ENCODE results near the gene GIMAP4. TPM values are rescaled to one million over a fixed set of nuclear protein-coding genes. Genes with fewer than 3 reads are reported as not detected.

Gene GIMAP4
- total and polyA plus RNA-seq, 9 donors, result 5.4 to 59.3 (median 15.0) TPM

- Histone ChIP-seq H3K36me3 (no peaks in the 10 kb centered on the region), H3K27ac (no peak overlapping the region), H3K4me3 (no peak overlapping the region), H3K9me3 (no peaks in the 10 kb centered on the region), H3K4me1 (ENCODE audit: insufficient read depth) (no peaks in the 10 kb centered on the region), H3K27me3 (no peaks in the 10 kb centered on the region)
- DNase-seq, result no peak
- TF ChIP-seq POLR2A (IDR thresholded peaks at IDR 0.05), result no peak
- TF ChIP-seq, protein P1, sequence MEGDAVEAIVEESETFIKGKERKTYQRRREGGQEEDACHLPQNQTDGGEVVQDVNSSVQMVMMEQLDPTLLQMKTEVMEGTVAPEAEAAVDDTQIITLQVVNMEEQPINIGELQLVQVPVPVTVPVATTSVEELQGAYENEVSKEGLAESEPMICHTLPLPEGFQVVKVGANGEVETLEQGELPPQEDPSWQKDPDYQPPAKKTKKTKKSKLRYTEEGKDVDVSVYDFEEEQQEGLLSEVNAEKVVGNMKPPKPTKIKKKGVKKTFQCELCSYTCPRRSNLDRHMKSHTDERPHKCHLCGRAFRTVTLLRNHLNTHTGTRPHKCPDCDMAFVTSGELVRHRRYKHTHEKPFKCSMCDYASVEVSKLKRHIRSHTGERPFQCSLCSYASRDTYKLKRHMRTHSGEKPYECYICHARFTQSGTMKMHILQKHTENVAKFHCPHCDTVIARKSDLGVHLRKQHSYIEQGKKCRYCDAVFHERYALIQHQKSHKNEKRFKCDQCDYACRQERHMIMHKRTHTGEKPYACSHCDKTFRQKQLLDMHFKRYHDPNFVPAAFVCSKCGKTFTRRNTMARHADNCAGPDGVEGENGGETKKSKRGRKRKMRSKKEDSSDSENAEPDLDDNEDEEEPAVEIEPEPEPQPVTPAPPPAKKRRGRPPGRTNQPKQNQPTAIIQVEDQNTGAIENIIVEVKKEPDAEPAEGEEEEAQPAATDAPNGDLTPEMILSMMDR (IDR thresholded peaks at IDR 0.05), result no peak
- TF ChIP-seq EP300 (IDR thresholded peaks at IDR 0.05), result no peak
- intact Hi-C loops (cut with DNase I), result no loop called here
- whole genome bisulfite sequencing, 3 donors, result 87 to 88% (median 88%) methylated on average over 3 of the region's 3 CpGs
Measured at GRCh38 chr7:150620061-150620460, 52.9 kb downstream of the GIMAP4 start.

DNA sequence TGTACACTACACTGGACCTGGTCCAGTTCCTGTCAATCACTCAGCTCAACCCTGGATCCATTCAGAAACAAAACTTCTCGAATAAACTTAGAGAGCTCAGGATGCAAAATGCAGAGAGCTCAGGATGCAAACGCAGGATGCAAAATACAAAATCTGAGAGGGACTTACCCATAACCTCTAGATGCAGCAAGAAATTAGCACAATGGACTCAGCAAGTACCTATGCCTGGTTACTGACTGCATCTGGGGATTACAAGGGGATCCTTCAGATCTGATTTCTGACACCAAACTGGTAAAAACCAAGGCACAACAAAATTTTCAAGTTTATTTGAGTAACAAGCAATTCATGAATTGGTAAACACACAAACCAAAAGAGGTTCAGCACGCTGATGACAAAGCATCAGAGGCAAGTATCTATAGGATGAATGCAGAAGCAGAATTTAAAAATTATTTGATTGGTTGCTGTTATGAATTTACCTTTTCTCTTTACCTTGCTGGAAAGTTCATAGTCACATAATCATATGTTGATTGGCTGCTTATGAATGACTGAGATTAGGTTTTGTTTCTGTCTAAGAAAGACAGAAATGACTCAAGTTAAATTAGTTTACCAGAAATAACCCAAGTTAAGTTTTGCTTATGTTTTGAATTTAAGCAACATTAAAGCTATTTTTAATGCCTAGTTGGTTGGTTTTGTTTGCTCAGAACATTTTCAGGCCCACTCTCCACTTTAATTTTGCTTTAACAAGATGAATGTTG is 53.6 kb downstream of the GIMAP4 start:
- no peak for DNase-seq
- Histone ChIP-seq H3K4me3 (no peak overlapping the region), H3K27ac (no peak overlapping the region), H3K9me3 (no peaks in the 10 kb centered on the region), H3K36me3 (no peaks in the 10 kb centered on the region), H3K27me3 (no peaks in the 10 kb centered on the region), H3K4me1 (ENCODE audit: insufficient read depth) (no peaks in the 10 kb centered on the region)
- intact Hi-C loops (cut with DNase I), result no loop called here
- WGBS, 3 donors, result 64 to 93% (median 73%) methylated on average over 3 of the region's 3 CpGs
- TF ChIP-seq, protein P1 (IDR thresholded peaks at IDR 0.05), result no peak
- no peak for TF ChIP-seq POLR2A (IDR thresholded peaks at IDR 0.05)
- TF ChIP-seq EP300 (IDR thresholded peaks at IDR 0.05), result no peak

DNA sequence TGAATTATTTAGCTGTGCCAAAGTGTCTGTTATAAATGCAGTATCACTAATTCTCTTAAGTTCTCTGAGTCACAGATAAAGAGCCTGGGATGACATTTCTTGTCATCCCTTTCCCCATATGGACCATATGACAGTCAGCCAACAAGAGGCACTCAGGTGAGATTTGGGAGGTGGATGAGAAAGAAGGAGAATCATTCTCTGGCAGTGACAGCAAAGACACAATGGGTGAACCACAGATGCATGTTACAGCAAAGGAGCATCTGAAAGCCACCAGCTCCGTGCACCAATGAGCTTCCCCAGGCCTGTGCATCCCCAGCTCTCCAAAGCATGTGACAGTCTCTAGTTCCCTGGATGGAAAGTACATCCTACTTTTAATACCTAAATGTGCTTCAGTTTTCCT is 54.2 kb downstream of the GIMAP4 start:
- WGBS, 3 donors, result 53 to 72% (median 70%) methylated on average over 1 of the region's 1 CpG
- Histone ChIP-seq H3K4me3 (no peak overlapping the region), H3K27me3 (no peaks in the 10 kb centered on the region), H3K9me3 (no peaks in the 10 kb centered on the region), H3K27ac (no peak overlapping the region), H3K36me3 (no peaks in the 10 kb centered on the region), H3K4me1 (ENCODE audit: insufficient read depth) (no peaks in the 10 kb centered on the region)
- intact Hi-C loops (cut with DNase I), result no loop called here
- DNase-seq, result no peak
- TF ChIP-seq POLR2A (IDR thresholded peaks at IDR 0.05) (no peak), EP300 (IDR thresholded peaks at IDR 0.05) (no peak)
- TF ChIP-seq, protein P1 (IDR thresholded peaks at IDR 0.05), result no peak

Other genes starting within 250 kb of the GIMAP4 start
- gene LRRC61, start 244.0 kb upstream of the GIMAP4 start, total RNA-seq, result 10 to 100 TPM; 21.8 to 34.9 (median 27.1) TPM
- gene LRRC61, start 244.0 kb upstream of the GIMAP4 start, polyA plus RNA-seq, result 10 to 100 TPM in 1 of 2 donors, 1 to 10 TPM in 1; 3.0 to 18.5 TPM
- 10 to 100 TPM in 2 of 7 donors, 1 to 10 TPM in 5; 3.4 to 11.3 (median 6.0) TPM for gene ACTR3C, start 243.8 kb upstream of the GIMAP4 start, total RNA-seq
- 1 to 10 TPM; 1.6 to 1.8 TPM for gene ACTR3C, start 243.8 kb upstream of the GIMAP4 start, polyA plus RNA-seq
- 100 to 1,000 TPM; 343 to 622 (median 518) TPM for gene RARRES2, start 225.8 kb upstream of the GIMAP4 start, total RNA-seq
- gene RARRES2, start 225.8 kb upstream of the GIMAP4 start, polyA plus RNA-seq, result 100 to 1,000 TPM in 1 of 2 donors, 10 to 100 TPM in 1; 92.5 to 761 TPM
- gene REPIN1, start 198.6 kb upstream of the GIMAP4 start, total RNA-seq, result 10 to 100 TPM; 43.9 to 92.0 (median 74.2) TPM
- gene REPIN1, start 198.6 kb upstream of the GIMAP4 start, polyA plus RNA-seq, result 10 to 100 TPM; 21.6 to 50.0 TPM
- 10 to 100 TPM in 5 of 7 donors, 1 to 10 TPM in 2; 5.5 to 13.9 (median 10.9) TPM for gene ZNF775, start 188.1 kb upstream of the GIMAP4 start, total RNA-seq
- gene ZNF775, start 188.1 kb upstream of the GIMAP4 start, polyA plus RNA-seq, result 10 to 100 TPM in 1 of 2 donors, under 1 TPM in 1; 0.28 to 11.2 TPM
- 10 to 100 TPM in 1 of 7 donors, 1 to 10 TPM in 6; 2.1 to 10.3 (median 5.5) TPM for gene GIMAP8, start 116.8 kb upstream of the GIMAP4 start, total RNA-seq
- gene GIMAP8, start 116.8 kb upstream of the GIMAP4 start, polyA plus RNA-seq, result 10 to 100 TPM; 12.2 to 22.8 TPM
- gene GIMAP7, start 52.5 kb upstream of the GIMAP4 start, total RNA-seq, result 1 to 10 TPM; 2.3 to 9.1 (median 6.1) TPM
- 10 to 100 TPM; 25.1 to 30.3 TPM for gene GIMAP7, start 52.5 kb upstream of the GIMAP4 start, polyA plus RNA-seq
- 10 to 100 TPM in 4 of 7 donors, 1 to 10 TPM in 3; 3.6 to 17.0 (median 11.4) TPM for gene GIMAP6, start 65.0 kb downstream of the GIMAP4 start, total RNA-seq
- gene GIMAP6, start 65.0 kb downstream of the GIMAP4 start, polyA plus RNA-seq, result 10 to 100 TPM; 16.5 to 38.1 TPM
- 10 to 100 TPM in 3 of 7 donors, 1 to 10 TPM in 4; 6.0 to 13.3 (median 10.0) TPM for gene GIMAP2, start 118.3 kb downstream of the GIMAP4 start, total RNA-seq
- gene GIMAP2, start 118.3 kb downstream of the GIMAP4 start, polyA plus RNA-seq, result 10 to 100 TPM; 14.4 to 19.4 TPM
- 1 to 10 TPM in 6 of 7 donors, under 1 TPM in 1; 0.58 to 3.1 (median 1.9) TPM for gene GIMAP1, start 149.2 kb downstream of the GIMAP4 start, total RNA-seq
- gene GIMAP1, start 149.2 kb downstream of the GIMAP4 start, polyA plus RNA-seq, result 1 to 10 TPM; 5.5 to 6.2 TPM
- gene GIMAP5, start 170.0 kb downstream of the GIMAP4 start, total RNA-seq, result 1 to 10 TPM; 1.7 to 7.9 (median 5.6) TPM
- gene GIMAP5, start 170.0 kb downstream of the GIMAP4 start, polyA plus RNA-seq, result 10 to 100 TPM; 19.3 to 39.7 TPM
- gene TMEM176B, start 233.0 kb downstream of the GIMAP4 start, total RNA-seq, result 100 to 1,000 TPM in 6 of 7 donors, 10 to 100 TPM in 1; 86.7 to 145 (median 137) TPM
- gene TMEM176B, start 233.0 kb downstream of the GIMAP4 start, polyA plus RNA-seq, result 100 to 1,000 TPM; 109 to 131 TPM
- gene TMEM176A, start 233.4 kb downstream of the GIMAP4 start, total RNA-seq, result 100 to 1,000 TPM in 5 of 7 donors, 10 to 100 TPM in 2; 71.8 to 166 (median 127) TPM
- gene TMEM176A, start 233.4 kb downstream of the GIMAP4 start, polyA plus RNA-seq, result 100 to 1,000 TPM in 1 of 2 donors, 10 to 100 TPM in 1; 92.7 to 143 TPM